ENCODE data around the gene PCNP.
A peak's percentile ranks its signal among the peaks of the same experiment; 100 is the strongest.

Gene PCNP, protein sequence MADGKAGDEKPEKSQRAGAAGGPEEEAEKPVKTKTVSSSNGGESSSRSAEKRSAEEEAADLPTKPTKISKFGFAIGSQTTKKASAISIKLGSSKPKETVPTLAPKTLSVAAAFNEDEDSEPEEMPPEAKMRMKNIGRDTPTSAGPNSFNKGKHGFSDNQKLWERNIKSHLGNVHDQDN

GRCh38 chr3:101573449-101574387, at the start of gene PCNP:
Gene PCNP, plus strand, starts transcription at chr3:101574180. Its CDS starts 36 bp downstream, at chr3:101574216.
- Histone ChIP-seq H2AFZ (ENCODE audit: low read depth, low read length) (peak within 1 kb of the TSS; percentile 90), H3K4me3 (ENCODE audit: low read depth in 1 of 2, low read length in 2 of 2) (peak within 1 kb of the TSS; percentile 77 to 93), H3K9me3 (ENCODE audit: insufficient read depth, low read length, severe bottlenecking) (no peaks in the 10 kb centered on the region), H3K9ac (ENCODE audit: low read depth, low read length) (peak within 1 kb of the TSS; percentile 86), H3K4me1 (ENCODE audit: insufficient read depth, low read length) (peaks cover 49% of the 10 kb centered on the region), H3K79me2 (ENCODE audit: insufficient read depth, low read length) (peaks cover 55% of the 10 kb centered on the region), H3K36me3 (ENCODE audit: insufficient read depth, low read length) (peaks cover 13% of the 10 kb centered on the region), H4K20me1 (ENCODE audit: insufficient read depth, low read length) (peaks cover 24% of the 10 kb centered on the region; the same call in 1 of the 2 replicates), H3K27ac (ENCODE audit: low read length) (peak within 1 kb of the TSS; percentile 95), H3K4me2 (ENCODE audit: insufficient read depth, low read length) (peak within 1 kb of the TSS; percentile 91), H3K27me3 (ENCODE audit: insufficient read depth, low read length, poor library complexity) (no peaks in the 10 kb centered on the region)
- peak; percentile 99 for DNase-seq
- TF ChIP-seq CTCF (IDR thresholded peaks at IDR 0.05; ENCODE audit: borderline replicate concordance, extremely low read depth, low read length, poor library complexity, severe bottlenecking) (peak; percentile 88), EZH2 (IDR thresholded peaks at IDR 0.05; ENCODE audit: borderline replicate concordance, low read depth, low read length, severe bottlenecking) (no peak)
- ATAC-seq (ENCODE audit: insufficient read depth, low read depth) = peak; percentile 84

GRCh38 chr3:101527441-101527840, 46.5 kb upstream of the PCNP start:
- Histone ChIP-seq H3K9ac (ENCODE audit: low read depth, low read length) (no peak overlapping the region), H3K27me3 (ENCODE audit: insufficient read depth, low read length, poor library complexity) (no peaks in the 10 kb centered on the region), H3K27ac (ENCODE audit: low read length) (no peak overlapping the region), H3K79me2 (ENCODE audit: insufficient read depth, low read length) (no peaks in the 10 kb centered on the region), H3K4me3 (ENCODE audit: low read depth in 1 of 2, low read length in 2 of 2) (no peak overlapping the region), H3K36me3 (ENCODE audit: insufficient read depth, low read length) (no peaks in the 10 kb centered on the region), H4K20me1 (ENCODE audit: insufficient read depth, low read length) (no peaks in the 10 kb centered on the region), H3K4me1 (ENCODE audit: insufficient read depth, low read length) (no peaks in the 10 kb centered on the region), H2AFZ (ENCODE audit: low read depth, low read length) (no peak overlapping the region), H3K9me3 (ENCODE audit: insufficient read depth, low read length, severe bottlenecking) (no peaks in the 10 kb centered on the region), H3K4me2 (ENCODE audit: insufficient read depth, low read length) (no peak overlapping the region)
- no peak for TF ChIP-seq EZH2 (IDR thresholded peaks at IDR 0.05; ENCODE audit: borderline replicate concordance, low read depth, low read length, severe bottlenecking)
- TF ChIP-seq CTCF (IDR thresholded peaks at IDR 0.05; ENCODE audit: borderline replicate concordance, extremely low read depth, low read length, poor library complexity, severe bottlenecking) = no peak
- DNase-seq (no peak), ATAC-seq (ENCODE audit: insufficient read depth, low read depth) (no peak)

DNA sequence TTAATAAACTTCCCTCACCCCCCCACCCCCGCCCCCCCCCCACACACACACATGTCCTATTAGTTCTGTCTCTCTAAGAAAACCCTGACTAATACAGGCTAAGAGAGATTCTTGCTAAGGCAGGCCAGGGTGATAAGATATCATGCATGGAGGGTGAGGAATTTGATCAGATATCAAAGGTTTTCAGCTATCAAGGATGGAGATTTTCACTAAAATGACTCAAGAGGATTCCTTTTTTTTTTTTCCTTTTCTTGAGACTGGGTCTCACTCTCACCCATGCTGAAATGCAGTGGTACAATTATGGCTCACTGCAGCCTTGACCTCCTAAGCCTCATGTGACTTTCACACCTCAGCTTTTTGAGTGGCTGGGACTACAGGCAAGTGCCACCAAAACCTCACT, 46.1 kb upstream of the PCNP start:
- no peaks in the 10 kb centered on the region for H3K27me3 ChIP-seq (ENCODE audit: insufficient read depth, low read length, poor library complexity)
- H3K4me1 ChIP-seq (ENCODE audit: insufficient read depth, low read length) = no peaks in the 10 kb centered on the region
- H3K4me3 ChIP-seq (ENCODE audit: low read depth in 1 of 2, low read length in 2 of 2) = no peak overlapping the region
- H3K9me3 ChIP-seq (ENCODE audit: insufficient read depth, low read length, severe bottlenecking) = no peaks in the 10 kb centered on the region
- no peak overlapping the region for H3K27ac ChIP-seq (ENCODE audit: low read length)
- DNase-seq = no peak
- no peak overlapping the region for H3K9ac ChIP-seq (ENCODE audit: low read depth, low read length)
- no peaks in the 10 kb centered on the region for H4K20me1 ChIP-seq (ENCODE audit: insufficient read depth, low read length)
- no peak overlapping the region for H3K4me2 ChIP-seq (ENCODE audit: insufficient read depth, low read length)
- ATAC-seq (ENCODE audit: insufficient read depth, low read depth) = no peak
- TF ChIP-seq CTCF (IDR thresholded peaks at IDR 0.05; ENCODE audit: borderline replicate concordance, extremely low read depth, low read length, poor library complexity, severe bottlenecking) (no peak), EZH2 (IDR thresholded peaks at IDR 0.05; ENCODE audit: borderline replicate concordance, low read depth, low read length, severe bottlenecking) (no peak)
- no peaks in the 10 kb centered on the region for H3K36me3 ChIP-seq (ENCODE audit: insufficient read depth, low read length)
- no peak overlapping the region for H2AFZ ChIP-seq (ENCODE audit: low read depth, low read length)
- H3K79me2 ChIP-seq (ENCODE audit: insufficient read depth, low read length) = no peaks in the 10 kb centered on the region

Data from DND-41 (cell line).